Stromal cell of bone marrow (primary cell): ENCODE data around the gene ARL10.

Source experiments
- DNase-seq: peaks from one replicate; pipeline ENCODE4 v3.0.0-alpha.2; 2012; ENCODE audit warnings: low read depth

Gene ARL10

GRCh38 chr5:176412517-176413254 lies 47.4 kb downstream of the ARL10 start:
- DNase-seq: no peak

- no peak for DNase-seq
Observed at GRCh38 chr5:176413255-176413565, 47.9 kb downstream of the ARL10 start.

- DNase-seq: no peak
Observed at GRCh38 chr5:176413709-176414191, 48.5 kb downstream of the ARL10 start.

- no peak for DNase-seq
Observed at GRCh38 chr5:176414704-176415103, 49.4 kb downstream of the ARL10 start.

GRCh38 chr5:176415240-176415951 lies 50.1 kb downstream of the ARL10 start:
- DNase-seq: no peak

GRCh38 chr5:176415952-176416924 lies 51.0 kb downstream of the ARL10 start, which contains the start of gene CLTB:
Gene CLTB (minus strand): TSS chr5:176416539. CDS start chr5:176416363, 176 bp downstream.
- peak; percentile 67 for DNase-seq

GRCh38 chr5:176416965-176417364 lies 51.7 kb downstream of the ARL10 start:
- no peak for DNase-seq

GRCh38 chr5:176418251-176418650 lies 53.0 kb downstream of the ARL10 start:
- no peak for DNase-seq

- DNase-seq: no peak
Observed at GRCh38 chr5:176420086-176420485, 54.8 kb downstream of the ARL10 start.

GRCh38 chr5:176420972-176421544 lies 55.8 kb downstream of the ARL10 start:
- no peak for DNase-seq

- no peak for DNase-seq
Observed at GRCh38 chr5:176424181-176424580, 58.9 kb downstream of the ARL10 start.

GRCh38 chr5:176425138-176425537 lies 59.9 kb downstream of the ARL10 start:
- DNase-seq: no peak

- no peak for DNase-seq
Observed at GRCh38 chr5:176425791-176426190, 60.5 kb downstream of the ARL10 start.

- DNase-seq: no peak
Observed at GRCh38 chr5:176426876-176427275, 61.6 kb downstream of the ARL10 start.

- DNase-seq: no peak
Observed at GRCh38 chr5:176427971-176428370, 62.7 kb downstream of the ARL10 start.

GRCh38 chr5:176429972-176430371 lies 64.7 kb downstream of the ARL10 start:
- DNase-seq: no peak
